Measurements from ENCODE around the gene PDZRN4.
"Not testable (repeated sequence)": the region's sequence is repeated elsewhere in the genome, so short reads cannot be mapped to it uniquely, and the experiment has no call there.

The PDZRN4 gene

GRCh38 chr12:41280341-41281095 is 92.4 kb downstream of the PDZRN4 start:
- not testable (repeated sequence) for DNase-seq (ENCODE audit: low read depth in 1 of 2, low spot score in 1 of 2)

GRCh38 chr12:41285470-41285869 is 97.3 kb downstream of the PDZRN4 start:
- DNase-seq (ENCODE audit: low read depth in 1 of 2, low spot score in 1 of 2): not testable (repeated sequence)

GRCh38 chr12:41286426-41286825 is 98.3 kb downstream of the PDZRN4 start:
- no peak for DNase-seq (ENCODE audit: low read depth in 1 of 2, low spot score in 1 of 2)

- no peak for DNase-seq (ENCODE audit: low read depth in 1 of 2, low spot score in 1 of 2)
Measured at GRCh38 chr12:41287500-41288141, 99.5 kb downstream of the PDZRN4 start.

- no peak for DNase-seq (ENCODE audit: low read depth in 1 of 2, low spot score in 1 of 2)
Measured at GRCh38 chr12:41288142-41288811, 100.2 kb downstream of the PDZRN4 start.

- no peak for DNase-seq (ENCODE audit: low read depth in 1 of 2, low spot score in 1 of 2)
Measured at GRCh38 chr12:41289501-41289900, 101.4 kb downstream of the PDZRN4 start.

- DNase-seq (ENCODE audit: low read depth in 1 of 2, low spot score in 1 of 2): no peak
Measured at GRCh38 chr12:41293011-41293410, 104.9 kb downstream of the PDZRN4 start.

GRCh38 chr12:41293461-41293860 is 105.3 kb downstream of the PDZRN4 start:
- no peak for DNase-seq (ENCODE audit: low read depth in 1 of 2, low spot score in 1 of 2)

- no peak for DNase-seq (ENCODE audit: low read depth in 1 of 2, low spot score in 1 of 2)
Measured at GRCh38 chr12:41302979-41303403, 114.9 kb downstream of the PDZRN4 start.

GRCh38 chr12:41304526-41304925 is 116.4 kb downstream of the PDZRN4 start:
- no peak for DNase-seq (ENCODE audit: low read depth in 1 of 2, low spot score in 1 of 2)

- DNase-seq (ENCODE audit: low read depth in 1 of 2, low spot score in 1 of 2): no peak
Measured at GRCh38 chr12:41310367-41310766, 122.2 kb downstream of the PDZRN4 start.

GRCh38 chr12:41311883-41312282 is 123.8 kb downstream of the PDZRN4 start:
- no peak for DNase-seq (ENCODE audit: low read depth in 1 of 2, low spot score in 1 of 2)

- not testable (repeated sequence) for DNase-seq (ENCODE audit: low read depth in 1 of 2, low spot score in 1 of 2)
Measured at GRCh38 chr12:41312451-41312850, 124.3 kb downstream of the PDZRN4 start.

GRCh38 chr12:41325336-41325735 is 137.2 kb downstream of the PDZRN4 start:
- DNase-seq (ENCODE audit: low read depth in 1 of 2, low spot score in 1 of 2): no peak

GRCh38 chr12:41327096-41327895 is 139.2 kb downstream of the PDZRN4 start:
- DNase-seq (ENCODE audit: low read depth in 1 of 2, low spot score in 1 of 2): no peak

- no peak for DNase-seq (ENCODE audit: low read depth in 1 of 2, low spot score in 1 of 2)
Measured at GRCh38 chr12:41333974-41334373, 145.9 kb downstream of the PDZRN4 start.

- DNase-seq (ENCODE audit: low read depth in 1 of 2, low spot score in 1 of 2): no peak
Measured at GRCh38 chr12:41334390-41334789, 146.3 kb downstream of the PDZRN4 start.

GRCh38 chr12:41336041-41336549 is 148.0 kb downstream of the PDZRN4 start:
- DNase-seq (ENCODE audit: low read depth in 1 of 2, low spot score in 1 of 2): no peak

GRCh38 chr12:41339784-41340183 is 151.7 kb downstream of the PDZRN4 start:
- DNase-seq (ENCODE audit: low read depth in 1 of 2, low spot score in 1 of 2): no peak

GRCh38 chr12:41344776-41345470 is 156.8 kb downstream of the PDZRN4 start:
- no peak for DNase-seq (ENCODE audit: low read depth in 1 of 2, low spot score in 1 of 2)

Data from activated T-helper 1 cell treated with anti-CD3 and anti-CD28 coated beads, Interleukin-2, amount 50 U/mL, for 16 hours (primary cell).